DOHH2 (cell line): ENCODE measurements around the gene FBXL13.

Experiments
- EZH2phosphoT487 ChIP-seq: fragments of 200-600 bp; sonication (generic); IDR thresholded peaks from 2 replicates; pipeline ENCODE4 v1.6.1; 2017; ENCODE audit warnings: borderline replicate concordance, mild to moderate bottlenecking, antibody characterized with exemption, low read length, moderate library complexity, mixed read lengths
- TF ChIP-seq, protein P1 (sequence below): fragments of 200-600 bp; sonication (generic); IDR thresholded peaks from one replicate; pipeline ENCODE4 v1.5.1; 2014; ENCODE audit warnings: antibody characterized with exemption, mild to moderate bottlenecking, low read depth, low read length; ENCODE audit not compliant: poor library complexity, severe bottlenecking

DNA sequence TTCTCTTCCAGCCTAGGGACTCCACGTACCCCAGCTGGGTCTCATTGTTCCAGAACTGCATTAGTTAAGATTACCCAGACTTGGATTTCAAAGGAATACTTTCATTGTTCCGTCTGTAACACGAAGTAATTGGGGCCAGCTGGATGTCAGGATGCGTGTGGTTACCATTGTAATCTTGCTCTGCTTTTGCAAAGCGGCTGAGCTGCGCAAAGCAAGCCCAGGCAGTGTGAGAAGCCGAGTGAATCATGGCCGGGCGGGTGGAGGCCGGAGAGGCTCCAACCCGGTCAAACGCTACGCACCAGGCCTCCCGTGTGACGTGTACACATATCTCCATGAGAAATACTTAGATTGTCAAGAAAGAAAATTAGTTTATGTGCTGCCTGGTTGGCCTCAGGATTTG, 140.8 kb downstream of the FBXL13 start:
- TF ChIP-seq, protein P1, sequence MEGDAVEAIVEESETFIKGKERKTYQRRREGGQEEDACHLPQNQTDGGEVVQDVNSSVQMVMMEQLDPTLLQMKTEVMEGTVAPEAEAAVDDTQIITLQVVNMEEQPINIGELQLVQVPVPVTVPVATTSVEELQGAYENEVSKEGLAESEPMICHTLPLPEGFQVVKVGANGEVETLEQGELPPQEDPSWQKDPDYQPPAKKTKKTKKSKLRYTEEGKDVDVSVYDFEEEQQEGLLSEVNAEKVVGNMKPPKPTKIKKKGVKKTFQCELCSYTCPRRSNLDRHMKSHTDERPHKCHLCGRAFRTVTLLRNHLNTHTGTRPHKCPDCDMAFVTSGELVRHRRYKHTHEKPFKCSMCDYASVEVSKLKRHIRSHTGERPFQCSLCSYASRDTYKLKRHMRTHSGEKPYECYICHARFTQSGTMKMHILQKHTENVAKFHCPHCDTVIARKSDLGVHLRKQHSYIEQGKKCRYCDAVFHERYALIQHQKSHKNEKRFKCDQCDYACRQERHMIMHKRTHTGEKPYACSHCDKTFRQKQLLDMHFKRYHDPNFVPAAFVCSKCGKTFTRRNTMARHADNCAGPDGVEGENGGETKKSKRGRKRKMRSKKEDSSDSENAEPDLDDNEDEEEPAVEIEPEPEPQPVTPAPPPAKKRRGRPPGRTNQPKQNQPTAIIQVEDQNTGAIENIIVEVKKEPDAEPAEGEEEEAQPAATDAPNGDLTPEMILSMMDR = no peak
- no peak for TF ChIP-seq EZH2phosphoT487
